ENCODE results near the gene PSMD12.

DNA sequence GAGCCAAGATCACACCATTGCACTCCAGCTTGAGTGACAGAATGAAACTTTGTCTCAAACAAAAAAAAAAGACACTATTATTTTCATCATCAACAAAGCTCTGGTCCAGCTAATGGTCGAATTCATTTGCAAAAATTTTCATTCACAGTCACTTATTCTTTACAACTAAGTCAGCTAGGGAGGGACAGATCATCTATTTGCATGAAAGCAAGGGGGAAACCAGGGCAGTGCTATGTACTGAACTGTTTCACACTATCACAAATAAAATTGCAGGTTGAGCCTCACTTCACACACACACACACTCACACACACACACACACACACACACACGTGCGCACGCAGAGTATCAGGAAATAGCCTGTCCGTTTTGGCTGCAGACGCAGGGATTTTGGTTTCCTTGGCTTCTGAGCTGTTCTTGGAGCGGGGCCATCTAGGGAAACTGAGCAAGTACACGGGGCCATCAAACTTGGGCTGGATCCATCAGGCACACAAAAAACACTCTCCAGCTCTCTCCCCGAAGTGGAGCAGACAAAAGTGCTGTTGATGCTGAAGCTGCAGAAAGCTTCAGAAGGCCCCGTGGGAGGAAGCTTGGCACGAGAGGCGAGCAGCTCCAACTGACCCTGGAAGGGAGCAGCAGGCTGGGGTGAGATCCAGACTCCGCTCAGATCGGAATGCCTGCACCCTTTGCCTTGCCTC is 77.0 kb downstream of the PSMD12 start:
- TF ChIP-seq, protein P1, sequence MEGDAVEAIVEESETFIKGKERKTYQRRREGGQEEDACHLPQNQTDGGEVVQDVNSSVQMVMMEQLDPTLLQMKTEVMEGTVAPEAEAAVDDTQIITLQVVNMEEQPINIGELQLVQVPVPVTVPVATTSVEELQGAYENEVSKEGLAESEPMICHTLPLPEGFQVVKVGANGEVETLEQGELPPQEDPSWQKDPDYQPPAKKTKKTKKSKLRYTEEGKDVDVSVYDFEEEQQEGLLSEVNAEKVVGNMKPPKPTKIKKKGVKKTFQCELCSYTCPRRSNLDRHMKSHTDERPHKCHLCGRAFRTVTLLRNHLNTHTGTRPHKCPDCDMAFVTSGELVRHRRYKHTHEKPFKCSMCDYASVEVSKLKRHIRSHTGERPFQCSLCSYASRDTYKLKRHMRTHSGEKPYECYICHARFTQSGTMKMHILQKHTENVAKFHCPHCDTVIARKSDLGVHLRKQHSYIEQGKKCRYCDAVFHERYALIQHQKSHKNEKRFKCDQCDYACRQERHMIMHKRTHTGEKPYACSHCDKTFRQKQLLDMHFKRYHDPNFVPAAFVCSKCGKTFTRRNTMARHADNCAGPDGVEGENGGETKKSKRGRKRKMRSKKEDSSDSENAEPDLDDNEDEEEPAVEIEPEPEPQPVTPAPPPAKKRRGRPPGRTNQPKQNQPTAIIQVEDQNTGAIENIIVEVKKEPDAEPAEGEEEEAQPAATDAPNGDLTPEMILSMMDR (IDR thresholded peaks at IDR 0.05) = no peak
- TF ChIP-seq ZFX (IDR thresholded peaks at IDR 0.05; ENCODE audit: borderline replicate concordance) = no peak

Measured in 22Rv1 (cell line).